Cardiac fibroblast (primary cell): ENCODE data around the gene PANX3.

ENCODE experiments used
- DNase-seq, 2 donors: peaks; one replicate each; pipeline versions ENCODE4 v3.0.0 to v3.0.0-alpha.2; 2010; ENCODE audit warnings: low read depth in 2 of 2
- H3K4me3 ChIP-seq, 2 donors: replicated peaks in 1 of 2; 1 replicate in 1 of 2; 2 replicates in 1 of 2; pipeline ENCODE4 v1.5.1; 2011; ENCODE audit warnings: low read depth in 2 of 2, low read length in 2 of 2, mild to moderate bottlenecking in 2 of 2, moderate library complexity in 1 of 2
- TF ChIP-seq, protein P1 (sequence below): IDR thresholded peaks from one replicate; pipeline ENCODE4 v1.5.1; 2011; ENCODE audit warnings: low read depth, mild to moderate bottlenecking, low read length, inconsistent platforms

Gene PANX3

DNA sequence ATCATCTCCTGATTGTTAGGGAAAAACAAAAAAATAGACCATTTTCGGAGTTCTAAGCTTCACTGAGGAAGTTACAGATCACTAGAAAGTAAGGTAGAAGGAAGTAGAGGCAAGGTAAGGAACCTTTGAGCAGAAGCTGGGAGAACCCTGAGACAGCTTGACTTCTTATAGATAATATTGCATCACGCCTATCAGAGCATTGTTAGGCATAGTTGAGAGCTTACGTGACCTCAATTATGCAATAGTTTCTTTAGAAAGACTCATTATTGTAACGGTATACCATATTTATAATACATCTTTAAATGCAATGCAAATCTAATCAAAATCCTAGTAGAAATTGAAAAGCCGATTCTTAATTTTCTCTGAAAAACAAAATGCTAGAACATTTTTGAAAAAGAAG is 16.3 kb downstream of the PANX3 start:
- H3K4me3 ChIP-seq, result no peak overlapping the region
- TF ChIP-seq, protein P1, sequence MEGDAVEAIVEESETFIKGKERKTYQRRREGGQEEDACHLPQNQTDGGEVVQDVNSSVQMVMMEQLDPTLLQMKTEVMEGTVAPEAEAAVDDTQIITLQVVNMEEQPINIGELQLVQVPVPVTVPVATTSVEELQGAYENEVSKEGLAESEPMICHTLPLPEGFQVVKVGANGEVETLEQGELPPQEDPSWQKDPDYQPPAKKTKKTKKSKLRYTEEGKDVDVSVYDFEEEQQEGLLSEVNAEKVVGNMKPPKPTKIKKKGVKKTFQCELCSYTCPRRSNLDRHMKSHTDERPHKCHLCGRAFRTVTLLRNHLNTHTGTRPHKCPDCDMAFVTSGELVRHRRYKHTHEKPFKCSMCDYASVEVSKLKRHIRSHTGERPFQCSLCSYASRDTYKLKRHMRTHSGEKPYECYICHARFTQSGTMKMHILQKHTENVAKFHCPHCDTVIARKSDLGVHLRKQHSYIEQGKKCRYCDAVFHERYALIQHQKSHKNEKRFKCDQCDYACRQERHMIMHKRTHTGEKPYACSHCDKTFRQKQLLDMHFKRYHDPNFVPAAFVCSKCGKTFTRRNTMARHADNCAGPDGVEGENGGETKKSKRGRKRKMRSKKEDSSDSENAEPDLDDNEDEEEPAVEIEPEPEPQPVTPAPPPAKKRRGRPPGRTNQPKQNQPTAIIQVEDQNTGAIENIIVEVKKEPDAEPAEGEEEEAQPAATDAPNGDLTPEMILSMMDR, result no peak
- DNase-seq, result peak in 1 of 2 donors; percentile 12

DNA sequence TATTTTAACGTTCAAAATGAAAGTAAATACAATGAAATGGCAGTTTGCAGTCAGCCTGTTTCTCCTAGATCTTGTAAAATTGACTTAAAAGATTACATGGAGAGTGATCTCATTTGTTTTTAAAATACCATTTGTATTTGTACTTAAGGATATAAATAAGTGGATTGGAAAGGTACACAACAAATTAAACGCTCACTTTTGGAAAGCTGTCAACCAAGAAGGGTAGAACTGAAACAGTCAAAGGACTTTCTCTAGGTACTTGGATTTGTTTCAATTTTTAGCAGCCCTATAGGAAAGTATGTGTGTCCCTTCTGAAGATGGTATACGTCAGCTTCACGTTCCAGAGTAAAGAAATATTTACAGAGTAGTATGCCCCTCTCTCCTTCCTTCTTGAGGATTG is 18.7 kb downstream of the PANX3 start:
- TF ChIP-seq, protein P1, result no peak
- no peak for DNase-seq

DNA sequence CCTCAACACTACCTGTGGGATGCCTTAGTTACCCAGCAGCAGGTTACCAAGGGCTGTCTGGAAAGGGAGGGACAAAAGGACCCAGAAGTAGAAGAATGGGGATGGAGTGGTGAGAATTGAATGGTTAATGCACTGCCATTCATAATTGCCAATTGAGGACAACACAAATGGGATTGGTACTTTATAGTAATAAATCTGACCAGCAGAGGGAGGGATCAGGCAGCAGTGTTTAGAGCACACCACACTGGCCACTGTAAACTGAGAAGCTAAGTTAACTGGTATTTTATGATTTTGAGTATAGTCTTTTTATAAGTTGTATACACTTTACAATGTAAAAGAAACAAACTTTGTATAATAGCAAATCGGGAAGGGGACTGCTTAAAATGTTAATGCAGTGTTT is 22.1 kb downstream of the PANX3 start:
- DNase-seq, result peak; percentile 19 to 23
- TF ChIP-seq, protein P1, result peak; percentile 38

More for the DNA sequence above, 18.7 kb downstream of the PANX3 start:
- H3K4me3 ChIP-seq, result no peak overlapping the region

DNA sequence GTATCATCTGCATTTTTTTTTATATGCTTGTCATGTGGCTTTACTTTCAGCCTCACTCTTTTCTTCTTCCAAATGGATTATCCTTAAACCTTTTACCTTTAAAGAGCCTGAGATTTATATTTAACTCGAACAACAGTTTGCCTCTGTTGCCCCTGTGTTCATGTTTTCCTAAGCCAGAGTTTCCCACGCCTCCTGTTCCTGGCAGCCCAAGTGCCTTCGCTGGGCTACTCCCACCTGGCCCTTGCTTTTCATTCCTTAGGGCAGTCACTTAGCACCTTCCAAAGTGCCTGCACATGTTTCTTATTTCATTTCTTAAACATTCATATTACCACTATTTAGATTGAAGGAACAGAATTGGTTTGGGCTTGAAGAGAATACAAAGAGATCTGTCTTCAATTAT is 24.7 kb downstream of the PANX3 start:
- TF ChIP-seq, protein P1, result no peak
- no peak overlapping the region for H3K4me3 ChIP-seq
- DNase-seq, result no peak

More for the DNA sequence above, 22.1 kb downstream of the PANX3 start:
- no peak overlapping the region for H3K4me3 ChIP-seq

DNA sequence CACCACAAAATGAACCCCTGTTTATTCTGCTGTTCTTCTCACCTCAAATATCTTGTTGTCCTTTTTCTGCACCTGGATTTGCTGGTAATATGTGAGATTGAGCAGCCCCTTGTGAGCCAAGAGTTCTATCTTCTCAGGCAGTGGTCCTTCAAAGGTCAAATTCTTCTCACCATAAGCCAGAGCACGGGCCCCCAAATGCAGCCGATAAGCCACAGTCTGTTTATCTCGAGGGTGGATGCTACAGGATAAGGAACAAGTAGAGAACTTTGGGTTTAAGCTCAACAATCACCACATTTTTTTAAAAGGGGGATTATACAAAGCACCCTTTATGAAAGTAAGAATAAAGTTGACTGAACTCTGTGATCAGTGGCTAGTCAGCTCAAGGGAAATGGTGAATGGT is 27.3 kb downstream of the PANX3 start:
- TF ChIP-seq, protein P1, result no peak
- H3K4me3 ChIP-seq, result no peak overlapping the region
- no peak for DNase-seq

DNA sequence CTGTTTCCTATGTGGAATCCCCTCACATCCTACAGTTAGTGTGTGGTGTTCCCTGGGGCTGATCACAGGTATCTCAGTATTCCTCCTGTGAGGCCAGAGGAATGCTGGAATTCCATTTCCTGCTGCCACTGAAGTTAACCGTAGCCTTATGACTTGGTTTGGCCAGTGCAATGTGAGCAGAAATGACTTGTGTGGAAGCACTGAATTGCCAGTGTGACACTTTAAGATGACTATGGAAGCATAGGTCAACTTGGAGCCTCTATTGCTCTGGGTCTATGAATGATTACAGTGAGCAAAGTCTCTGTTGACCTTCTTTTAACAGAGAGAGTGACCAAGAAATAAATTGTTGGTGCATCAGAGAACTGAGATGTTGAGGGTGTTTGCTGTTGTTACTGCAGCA is 28.0 kb downstream of the PANX3 start:
- TF ChIP-seq, protein P1, result no peak
- DNase-seq, result no peak
- H3K4me3 ChIP-seq, result no peak overlapping the region

DNA sequence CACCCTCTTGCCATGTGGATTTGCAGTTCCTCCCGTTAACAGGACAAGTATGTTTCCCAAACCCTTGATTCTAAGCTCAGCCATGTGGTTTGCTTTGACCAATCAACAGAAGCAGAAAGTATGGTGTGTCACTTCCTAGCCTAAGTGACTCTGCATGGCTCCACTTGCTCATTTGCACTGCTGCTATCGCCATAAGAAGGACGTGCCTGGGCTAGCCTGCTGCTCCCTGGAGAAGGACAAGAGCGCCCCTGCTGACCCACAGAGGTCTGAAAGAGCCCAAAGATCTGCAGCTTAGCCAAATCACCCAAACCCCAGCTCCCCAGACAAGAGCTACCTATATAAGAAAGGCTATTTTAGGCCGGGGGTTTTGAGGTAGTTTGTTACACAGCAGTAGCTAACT is 29.4 kb downstream of the PANX3 start:
- no peak overlapping the region for H3K4me3 ChIP-seq
- TF ChIP-seq, protein P1, result no peak
- DNase-seq, result peak in 1 of 2 donors; percentile 15
